Esophagus muscularis mucosa (tissue), 3 donors: ENCODE measurements around the gene PTTG1IP.

ENCODE experiments used
- POLR2A ChIP-seq: fragments of 450-650 bp; IDR thresholded peaks from one replicate; pipeline ENCODE4 v1.6.1; 2017; ENCODE audit warnings: antibody characterized with exemption, moderate library complexity, mild to moderate bottlenecking, low read depth
- POLR2AphosphoS5 ChIP-seq, 2 donors: sonication (generic); formaldehyde crosslinking; IDR thresholded peaks; one replicate each; pipeline ENCODE4 v1.6.1; 2017; ENCODE audit warnings: antibody characterized with exemption in 2 of 2
- TF ChIP-seq, protein P1 (sequence below), 3 experiments: fragments of 200-600 bp in 2 of 3; fragments of 450-650 bp in 1 of 3; sonication (generic) in 2 of 3; IDR thresholded peaks; one replicate each; pipeline ENCODE4 v1.5.1; 2017 to 2019; ENCODE audit warnings: antibody characterized with exemption in 3 of 3, mild to moderate bottlenecking in 2 of 3, moderate library complexity in 1 of 3

DNA sequence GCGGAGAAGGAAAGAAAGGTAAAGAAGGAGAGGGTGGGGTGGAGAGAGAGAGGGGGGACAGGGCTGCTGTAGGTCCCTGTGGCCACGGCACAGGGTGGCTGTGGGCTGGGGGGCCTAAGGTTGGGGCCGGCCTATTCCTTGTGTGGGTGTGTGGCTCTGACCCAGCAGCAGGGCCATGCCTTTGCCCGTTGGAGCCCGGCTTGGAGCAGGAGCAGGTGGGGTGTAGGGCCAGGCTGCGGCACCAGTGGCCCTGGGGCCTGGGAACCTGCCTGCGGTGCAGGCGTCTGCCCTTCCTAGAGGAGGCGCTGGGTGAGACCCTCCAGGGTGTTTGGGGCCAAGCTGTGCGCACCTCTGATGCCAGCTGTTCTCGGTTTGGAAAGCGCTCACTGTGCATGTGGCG, 36.0 kb downstream of the PTTG1IP start:
- TF ChIP-seq, protein P1, sequence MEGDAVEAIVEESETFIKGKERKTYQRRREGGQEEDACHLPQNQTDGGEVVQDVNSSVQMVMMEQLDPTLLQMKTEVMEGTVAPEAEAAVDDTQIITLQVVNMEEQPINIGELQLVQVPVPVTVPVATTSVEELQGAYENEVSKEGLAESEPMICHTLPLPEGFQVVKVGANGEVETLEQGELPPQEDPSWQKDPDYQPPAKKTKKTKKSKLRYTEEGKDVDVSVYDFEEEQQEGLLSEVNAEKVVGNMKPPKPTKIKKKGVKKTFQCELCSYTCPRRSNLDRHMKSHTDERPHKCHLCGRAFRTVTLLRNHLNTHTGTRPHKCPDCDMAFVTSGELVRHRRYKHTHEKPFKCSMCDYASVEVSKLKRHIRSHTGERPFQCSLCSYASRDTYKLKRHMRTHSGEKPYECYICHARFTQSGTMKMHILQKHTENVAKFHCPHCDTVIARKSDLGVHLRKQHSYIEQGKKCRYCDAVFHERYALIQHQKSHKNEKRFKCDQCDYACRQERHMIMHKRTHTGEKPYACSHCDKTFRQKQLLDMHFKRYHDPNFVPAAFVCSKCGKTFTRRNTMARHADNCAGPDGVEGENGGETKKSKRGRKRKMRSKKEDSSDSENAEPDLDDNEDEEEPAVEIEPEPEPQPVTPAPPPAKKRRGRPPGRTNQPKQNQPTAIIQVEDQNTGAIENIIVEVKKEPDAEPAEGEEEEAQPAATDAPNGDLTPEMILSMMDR (IDR thresholded peaks at IDR 0.05): no peak
- TF ChIP-seq POLR2A: no peak
- no peak for TF ChIP-seq POLR2AphosphoS5 (IDR thresholded peaks at IDR 0.05)
